ENCODE data around the gene DPF3.

Gene DPF3

GRCh38 chr14:72704502-72704901 lies 189.4 kb downstream of the DPF3 start:
- FAIRE-seq, result no peak

GRCh38 chr14:72701605-72702004 lies 192.3 kb downstream of the DPF3 start:
- FAIRE-seq, result no peak

GRCh38 chr14:72701237-72701565 lies 192.7 kb downstream of the DPF3 start:
- no peak for FAIRE-seq

GRCh38 chr14:72700338-72701236 lies 193.3 kb downstream of the DPF3 start:
- FAIRE-seq, result no peak

GRCh38 chr14:72699852-72700257 lies 194.0 kb downstream of the DPF3 start:
- FAIRE-seq, result no peak

GRCh38 chr14:72699443-72699842 lies 194.5 kb downstream of the DPF3 start:
- no peak for FAIRE-seq

GRCh38 chr14:72692696-72693095 lies 201.2 kb downstream of the DPF3 start:
- no peak for FAIRE-seq

- FAIRE-seq, result no peak
Observed at GRCh38 chr14:72690324-72690723, 203.6 kb downstream of the DPF3 start.

- no peak for FAIRE-seq
Observed at GRCh38 chr14:72688990-72689671, 204.8 kb downstream of the DPF3 start.

- FAIRE-seq, result no peak
Observed at GRCh38 chr14:72686832-72687231, 207.1 kb downstream of the DPF3 start.

GRCh38 chr14:72686101-72686500 lies 207.8 kb downstream of the DPF3 start:
- no peak for FAIRE-seq

- FAIRE-seq, result no peak
Observed at GRCh38 chr14:72685456-72685855, 208.4 kb downstream of the DPF3 start.

GRCh38 chr14:72683787-72684186 lies 210.1 kb downstream of the DPF3 start:
- no peak for FAIRE-seq

- FAIRE-seq, result no peak
Observed at GRCh38 chr14:72682188-72682587, 211.7 kb downstream of the DPF3 start.

GRCh38 chr14:72680853-72681640 lies 212.9 kb downstream of the DPF3 start:
- no peak for FAIRE-seq

- no peak for FAIRE-seq
Observed at GRCh38 chr14:72679536-72680151, 214.3 kb downstream of the DPF3 start.

GRCh38 chr14:72679141-72679535 lies 214.8 kb downstream of the DPF3 start:
- FAIRE-seq, result no peak

GRCh38 chr14:72678356-72678755 lies 215.5 kb downstream of the DPF3 start:
- FAIRE-seq, result no peak

GRCh38 chr14:72677664-72678063 lies 216.2 kb downstream of the DPF3 start:
- no peak for FAIRE-seq

- FAIRE-seq, result no peak
Observed at GRCh38 chr14:72675126-72675525, 218.8 kb downstream of the DPF3 start.

- no peak for FAIRE-seq
Observed at GRCh38 chr14:72673179-72673578, 220.7 kb downstream of the DPF3 start.

GRCh38 chr14:72666610-72667009 lies 227.3 kb downstream of the DPF3 start:
- FAIRE-seq, result no peak

- no peak for FAIRE-seq
Observed at GRCh38 chr14:72665259-72665658, 228.6 kb downstream of the DPF3 start.
